GM19467 (cell line): ENCODE measurements around the gene RAB38.

ENCODE experiments used
- ATAC-seq: cut with Tn5 transposase; IDR thresholded peaks from one replicate; pipeline ENCODE4 v1.9.1; 2021; ENCODE audit warnings: mild to moderate bottlenecking, moderate library complexity; ENCODE audit not compliant: unreplicated experiment

The RAB38 gene

GRCh38 chr11:88170673-88171072 lies 4.6 kb downstream of the RAB38 start:
- no peak for ATAC-seq

DNA sequence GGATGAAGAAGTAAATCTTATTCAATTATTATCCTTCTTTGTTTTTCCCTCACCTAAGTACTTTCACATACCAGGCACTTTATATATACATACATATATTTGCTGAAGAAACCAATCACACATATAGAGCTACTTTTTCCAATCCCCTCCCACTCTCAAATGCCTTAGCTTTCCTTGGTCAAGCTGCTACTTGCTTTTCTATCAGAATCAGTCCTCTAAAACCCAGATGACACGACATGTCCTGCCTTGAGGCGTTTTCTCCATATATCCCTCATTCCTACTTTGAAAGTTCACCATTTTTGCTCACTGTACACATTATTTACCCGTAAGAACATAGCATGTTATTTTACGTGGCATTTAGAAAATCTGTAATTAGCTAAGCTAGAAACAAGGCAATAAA lies 5.4 kb downstream of the RAB38 start:
- ATAC-seq: no peak

DNA sequence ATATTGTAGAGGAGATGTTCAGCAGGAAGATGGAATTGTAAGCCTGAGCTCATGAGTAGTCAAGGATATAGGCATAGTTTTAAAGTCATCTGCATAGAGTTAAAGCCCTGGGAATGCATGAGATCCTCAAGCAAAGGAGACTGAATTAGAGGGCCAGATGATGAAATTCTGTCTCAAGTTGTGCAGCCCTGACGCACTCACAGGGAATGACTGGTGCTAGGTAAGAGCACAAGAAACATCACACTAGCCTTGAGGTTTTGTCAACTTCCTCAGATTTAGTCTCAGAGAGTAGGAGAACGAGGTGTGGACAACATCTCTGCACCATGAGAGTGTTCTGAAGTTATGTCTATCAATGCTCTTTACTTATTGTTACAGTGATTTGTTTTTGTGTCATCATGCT lies 5.8 kb downstream of the RAB38 start:
- no peak for ATAC-seq

DNA sequence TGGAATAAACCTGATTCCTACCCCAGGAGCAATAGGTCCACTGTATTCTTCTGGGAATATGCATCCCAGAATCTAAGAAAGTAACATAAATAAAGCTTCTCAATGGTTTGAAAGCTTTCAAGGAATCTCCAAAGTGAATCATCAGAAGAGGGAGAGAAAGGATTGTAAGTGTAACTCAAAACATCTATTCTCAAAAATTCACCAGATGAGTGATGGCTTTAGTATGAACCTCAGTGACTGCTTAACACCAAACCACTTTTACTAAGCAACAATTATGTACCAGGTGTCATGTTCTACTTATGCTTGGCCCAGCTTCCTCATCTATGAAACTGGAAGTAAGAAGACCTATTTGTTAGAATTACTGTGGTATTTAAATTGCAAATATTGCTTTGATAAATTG lies 7.4 kb downstream of the RAB38 start:
- ATAC-seq: no peak

DNA sequence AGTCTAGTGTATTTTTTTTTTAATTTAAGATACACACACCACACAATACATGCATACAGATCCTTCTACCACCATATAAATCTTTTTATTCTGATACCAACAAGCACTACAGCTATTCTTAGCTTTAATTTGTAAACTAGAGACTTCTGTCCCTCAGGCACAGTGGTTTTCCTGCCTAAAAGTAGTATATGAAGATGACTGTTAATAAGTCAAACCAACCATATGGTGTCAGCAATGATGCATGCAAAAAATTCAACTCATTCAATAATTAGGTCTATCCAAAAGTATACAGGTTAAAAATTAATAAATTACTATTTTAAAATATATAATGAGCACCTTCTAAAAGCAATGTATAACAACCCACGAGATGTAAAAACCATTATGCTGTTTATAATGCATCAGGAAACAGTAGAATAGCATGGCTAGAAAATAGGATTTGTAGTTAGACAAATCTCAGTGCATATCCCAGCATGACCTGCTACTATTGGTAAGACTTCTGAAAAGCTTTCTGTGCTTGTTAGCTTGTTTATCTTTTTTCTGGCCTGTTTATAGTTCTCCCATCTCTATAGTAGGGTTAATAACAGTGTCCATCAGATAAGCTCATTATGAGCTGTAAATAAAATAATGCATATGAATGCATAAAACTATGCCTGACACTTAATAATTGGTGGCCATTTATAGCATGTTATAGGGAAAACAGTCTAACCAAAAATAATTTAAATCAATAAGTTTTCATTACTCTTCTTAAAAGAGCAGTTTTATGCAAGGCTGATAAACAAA lies 10.2 kb downstream of the RAB38 start:
- ATAC-seq: no peak

- ATAC-seq: no peak
Observed at GRCh38 chr11:88164320-88164719, 10.9 kb downstream of the RAB38 start.

DNA sequence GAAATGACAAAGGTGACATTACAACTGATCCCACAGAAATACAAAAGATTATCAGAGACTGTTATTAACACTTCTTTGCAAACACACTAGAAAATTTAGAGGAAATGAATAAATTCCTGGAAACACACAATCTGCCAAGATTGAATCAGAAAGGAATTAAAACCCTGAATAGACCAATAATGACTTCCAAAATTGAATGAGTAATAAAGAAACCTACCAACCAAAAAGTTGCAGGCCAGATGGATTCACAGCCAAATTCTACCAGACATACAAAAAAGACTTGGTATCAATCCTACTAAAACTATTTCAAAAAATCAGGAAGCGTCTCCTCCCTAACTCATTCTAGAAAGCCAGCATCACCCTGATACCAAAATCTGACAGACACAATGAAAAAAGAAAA lies 17.2 kb downstream of the RAB38 start:
- no peak for ATAC-seq

DNA sequence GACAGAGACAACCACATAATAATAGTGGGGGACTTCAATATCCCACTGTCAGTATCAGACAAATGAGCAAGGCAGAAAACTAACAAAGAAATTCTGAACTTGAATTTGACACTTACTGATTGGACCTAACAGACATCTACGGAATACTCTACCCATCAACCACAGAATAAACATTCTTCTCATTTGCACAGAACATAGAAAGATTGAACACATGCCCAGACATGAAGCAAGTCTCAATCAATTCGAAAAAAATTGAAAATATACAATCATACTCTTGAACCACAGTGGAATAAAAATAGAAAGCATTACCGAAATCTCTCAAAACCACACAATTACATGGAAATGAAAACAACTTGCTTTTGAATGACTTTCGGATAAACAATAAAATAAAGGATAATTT lies 17.9 kb downstream of the RAB38 start:
- no peak for ATAC-seq

DNA sequence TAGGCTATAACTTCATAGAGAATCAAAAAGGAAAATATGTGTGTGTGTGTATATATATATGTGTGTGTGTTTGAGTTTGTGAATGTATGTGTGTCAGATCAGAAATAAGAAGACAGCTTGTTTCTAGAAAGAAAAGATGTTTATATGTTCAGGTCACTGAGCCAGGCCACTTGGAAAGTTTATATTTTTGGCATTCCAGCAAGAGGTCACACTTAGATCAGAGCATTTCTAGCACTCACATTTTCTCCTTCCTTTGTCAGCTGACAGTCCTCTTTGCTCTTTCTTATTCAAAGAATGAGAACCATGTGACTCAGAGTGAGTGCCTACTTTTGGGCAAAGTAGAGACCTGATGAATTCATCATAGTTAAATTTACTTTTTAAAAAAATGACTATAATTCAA lies 22.9 kb downstream of the RAB38 start:
- ATAC-seq: no peak

DNA sequence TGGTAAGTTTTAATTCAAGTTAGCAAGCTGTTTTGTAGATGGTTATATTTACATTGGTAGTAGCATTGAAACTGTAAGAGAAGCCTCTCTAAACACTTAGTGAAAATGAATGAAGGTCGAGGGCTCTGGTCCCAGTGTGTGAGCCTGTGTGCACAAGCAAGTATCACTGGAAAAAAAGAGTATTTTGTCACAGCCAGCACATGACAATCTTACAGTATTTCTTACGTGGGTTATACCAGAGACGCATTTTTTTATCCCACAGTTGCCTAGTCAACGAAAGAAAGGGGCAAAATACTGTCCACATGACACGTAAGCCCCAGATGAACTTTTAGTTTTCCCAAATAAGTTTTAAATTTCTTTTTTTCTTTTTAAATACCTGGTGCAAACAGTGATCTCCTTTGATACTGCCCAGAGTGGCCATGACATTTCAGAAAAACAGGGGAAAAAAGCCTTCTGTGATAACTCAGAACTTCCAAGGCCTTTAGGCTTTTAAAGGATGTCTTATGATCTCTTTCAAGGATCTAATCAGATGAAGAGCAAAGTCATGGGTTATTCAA lies 23.5 kb downstream of the RAB38 start:
- no peak for ATAC-seq

GRCh38 chr11:88146106-88146505 lies 29.1 kb downstream of the RAB38 start:
- no peak for ATAC-seq

DNA sequence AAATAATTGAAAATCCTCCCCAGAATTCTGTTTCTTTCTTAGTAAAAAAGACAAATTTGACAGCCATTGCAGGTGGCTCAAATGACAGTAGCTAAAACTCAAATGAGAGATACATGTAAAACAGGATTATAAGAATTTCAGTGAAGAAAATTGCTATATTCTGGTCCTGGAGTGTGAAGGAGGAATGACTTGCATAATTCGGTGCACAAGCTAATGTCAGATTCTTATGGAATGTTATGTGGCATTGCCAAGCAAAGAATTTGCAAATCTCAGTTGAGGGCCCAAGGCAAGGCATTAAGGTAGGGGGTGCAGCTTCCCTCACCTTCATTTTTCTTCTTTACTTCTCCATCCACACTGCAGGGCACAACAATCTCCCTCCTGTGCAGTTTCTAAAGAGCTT lies 35.4 kb downstream of the RAB38 start:
- no peak for ATAC-seq

DNA sequence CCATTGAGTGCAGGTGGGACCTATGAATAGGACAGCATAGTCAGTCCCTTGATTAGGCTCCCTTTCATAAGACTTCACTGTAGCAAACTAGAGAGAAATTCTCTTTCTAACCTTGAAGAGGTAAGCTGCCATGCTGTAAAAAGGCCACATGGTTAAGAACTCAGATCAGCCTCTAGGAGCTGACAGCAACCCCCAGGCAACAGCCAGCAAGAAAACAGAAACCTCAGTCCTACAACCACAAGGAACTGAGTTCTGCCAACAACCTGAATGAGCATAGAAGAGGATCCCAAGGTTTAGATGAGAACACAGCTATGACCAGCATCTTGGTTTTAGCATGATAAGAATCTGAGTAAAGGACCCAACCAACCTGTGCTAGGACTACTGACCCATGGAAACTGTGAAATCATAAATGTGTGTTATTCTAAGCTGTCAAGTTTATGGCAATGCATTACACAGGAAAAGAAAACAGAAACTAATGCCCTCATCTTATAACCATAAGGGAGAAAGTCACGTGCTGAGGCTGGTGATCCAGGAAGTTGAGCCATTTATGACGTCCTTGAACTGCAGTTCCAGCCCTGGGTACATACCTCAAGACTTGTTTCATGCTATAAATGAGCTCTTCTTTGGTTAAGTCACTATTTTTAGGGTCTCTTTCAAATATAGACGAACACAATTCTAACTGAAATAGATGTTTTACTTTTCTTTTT lies 43.3 kb downstream of the RAB38 start:
- no peak for ATAC-seq

- ATAC-seq: no peak
Observed at GRCh38 chr11:88122956-88123355, 52.3 kb downstream of the RAB38 start.

DNA sequence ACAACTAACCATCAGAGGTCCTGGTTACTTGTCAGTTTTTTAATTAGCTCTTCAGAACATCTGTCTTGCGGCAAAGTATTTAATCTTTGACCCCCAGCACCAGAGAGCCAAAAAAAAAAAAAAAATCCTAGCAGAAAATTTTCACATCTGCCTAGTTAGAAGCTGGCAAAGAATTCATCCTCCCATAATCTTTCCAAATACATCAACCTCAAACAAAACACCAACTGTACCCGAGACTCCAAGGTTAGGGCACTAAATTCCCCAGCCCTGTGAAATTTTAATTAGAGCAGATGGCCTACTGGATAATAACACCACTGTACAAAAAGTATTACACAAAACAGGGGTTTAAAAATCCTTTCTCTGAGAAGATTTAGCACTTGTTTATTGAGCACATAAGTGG lies 55.7 kb downstream of the RAB38 start:
- ATAC-seq: no peak

DNA sequence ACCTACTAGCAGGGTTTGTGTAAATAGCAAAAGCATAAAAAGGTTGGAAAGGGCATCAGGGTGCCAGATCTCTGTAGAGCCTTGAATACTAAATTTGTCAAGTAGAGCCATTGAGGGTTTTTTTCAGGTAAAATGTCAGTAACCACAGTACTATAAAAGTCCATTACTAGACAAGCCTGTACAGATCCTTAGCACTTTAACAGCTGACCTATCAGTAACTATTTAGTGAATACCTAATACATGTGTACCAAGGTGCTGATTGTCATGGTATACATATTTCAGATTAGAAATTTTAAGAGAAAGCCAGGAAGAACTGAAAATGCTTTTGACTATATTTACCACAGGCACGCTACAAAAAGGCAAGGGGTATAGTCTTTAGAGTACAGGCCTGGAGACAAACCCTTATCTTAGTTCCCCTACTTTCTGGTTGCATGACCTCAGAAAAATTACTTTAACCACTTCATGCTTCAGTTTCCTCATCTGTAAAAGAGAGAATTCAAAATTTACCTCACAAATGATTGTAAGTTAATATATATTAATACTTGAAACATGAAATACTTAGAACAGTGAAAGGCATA lies 57.9 kb downstream of the RAB38 start:
- no peak for ATAC-seq

DNA sequence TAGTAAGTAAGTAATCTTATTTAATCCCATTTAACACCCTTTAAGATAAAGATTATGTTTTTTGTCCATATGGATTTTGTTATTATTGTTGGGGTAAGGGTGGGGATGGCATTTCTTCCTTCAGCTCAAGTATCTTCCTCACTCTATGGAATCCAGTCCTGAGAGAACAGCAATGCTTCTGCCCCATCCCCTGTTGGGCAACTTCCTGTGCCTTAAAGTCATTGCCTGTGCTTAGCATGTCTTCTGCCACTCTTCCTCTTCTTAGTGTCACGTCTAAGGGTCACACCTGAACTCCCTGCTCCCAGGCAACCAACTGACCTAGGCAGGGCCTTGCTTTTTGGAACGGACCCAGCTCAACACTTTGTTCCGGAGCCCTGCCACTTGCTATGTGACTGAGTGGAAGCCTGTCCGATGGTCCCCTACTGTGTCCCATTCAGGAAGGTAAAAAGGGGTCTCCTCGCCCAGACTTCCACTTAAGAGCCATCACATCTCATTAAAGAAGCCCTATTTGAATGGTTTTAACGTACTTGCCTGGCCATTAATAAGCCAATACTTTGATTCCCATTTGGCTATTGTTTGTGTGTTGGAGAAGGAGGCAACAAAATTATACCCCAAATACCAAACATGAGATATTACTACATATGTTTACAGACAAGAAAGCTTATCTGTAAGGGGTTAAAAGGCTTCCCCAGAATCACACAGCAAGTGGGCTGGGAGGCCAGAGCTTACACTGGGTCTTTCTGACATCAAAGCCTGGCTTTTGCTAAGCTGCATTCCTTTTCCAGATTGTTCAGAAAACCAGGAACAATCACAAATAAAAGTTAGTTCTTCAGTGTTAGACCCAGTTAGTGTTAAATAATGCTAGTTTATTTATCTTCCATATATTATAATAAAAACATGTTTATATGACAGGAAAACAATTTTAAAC lies 59.2 kb downstream of the RAB38 start:
- ATAC-seq: no peak

DNA sequence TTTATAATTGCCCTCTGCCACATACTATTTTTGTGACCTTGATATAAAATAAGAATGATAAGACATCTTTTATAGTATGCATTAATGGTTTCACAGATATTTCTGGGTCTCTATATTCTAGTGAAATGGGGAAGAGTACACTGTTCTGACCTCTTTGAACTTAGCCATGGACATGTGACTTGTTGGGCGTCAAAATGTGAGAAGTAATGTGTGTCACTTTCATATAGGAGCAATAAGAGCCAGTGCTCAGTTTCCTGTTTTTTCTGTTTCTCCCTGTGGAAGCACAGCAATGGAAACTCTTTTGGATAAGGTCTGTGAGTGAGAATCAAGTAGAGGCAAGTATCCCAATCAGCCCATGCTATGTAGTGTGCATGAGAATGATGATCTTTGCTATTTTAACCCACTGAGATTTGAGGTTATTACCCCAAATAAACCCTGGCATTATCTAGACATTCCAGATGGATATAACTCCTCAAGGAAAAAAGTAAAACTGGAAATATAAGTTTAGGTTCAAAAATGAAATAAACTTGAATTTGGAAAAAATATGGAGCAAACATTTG lies 60.7 kb downstream of the RAB38 start:
- no peak for ATAC-seq

DNA sequence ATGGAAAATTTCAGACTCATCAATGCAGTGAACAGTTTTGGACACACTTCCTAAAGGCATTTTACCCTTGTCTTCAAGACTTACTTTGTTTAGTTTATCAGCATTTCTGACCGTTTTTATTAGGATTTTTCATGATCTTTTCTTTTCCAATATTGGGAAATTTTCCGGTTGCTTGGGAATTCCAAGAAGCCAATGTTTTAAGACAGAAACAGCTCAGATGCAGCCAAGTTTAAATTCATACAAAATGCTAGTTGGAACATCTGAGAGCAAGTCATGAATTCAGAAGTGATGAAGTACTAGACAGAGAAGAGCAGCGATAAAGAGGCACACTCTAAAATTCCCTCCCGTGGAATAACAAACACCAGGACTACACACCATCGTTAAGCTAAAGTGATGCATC lies 68.6 kb downstream of the RAB38 start:
- no peak for ATAC-seq

GRCh38 chr11:88105951-88106350 lies 69.3 kb downstream of the RAB38 start:
- no peak for ATAC-seq

DNA sequence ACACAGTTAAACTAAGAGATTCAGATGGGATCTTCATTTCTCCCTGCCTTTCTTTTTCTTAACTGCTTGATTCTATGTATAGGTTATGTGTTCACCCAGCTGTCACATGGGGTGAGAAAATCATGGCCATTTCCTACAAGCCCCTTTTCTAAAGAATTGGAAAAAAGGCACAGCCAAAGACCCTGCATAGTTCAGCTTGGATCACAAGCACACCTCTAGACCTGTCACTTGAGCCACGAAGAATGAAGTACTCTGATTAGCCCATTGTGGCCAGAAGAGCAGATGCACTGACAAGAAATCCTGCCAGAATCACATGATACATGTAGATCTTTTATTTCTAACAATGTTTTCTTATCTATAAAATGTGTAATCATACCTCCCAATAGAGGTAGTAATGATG lies 69.7 kb downstream of the RAB38 start:
- no peak for ATAC-seq
